ENCODE results near the gene HAPLN2. TPM values are rescaled to one million over a fixed set of nuclear protein-coding genes. Genes with fewer than 3 reads are reported as not detected.
A peak's percentile ranks its signal among the peaks of the same experiment; 100 is the strongest.

HAPLN2 gene
- total and polyA plus RNA-seq, 2 of the 8 experiments (the other 6 are each of a cell fraction or from before 2014, with no cell fraction given) = 0.19 to 0.51 TPM

GRCh38 chr1:156656806-156657740 is 37.9 kb downstream of the HAPLN2 start:
- Histone ChIP-seq H3K4me1 (replicated peaks in 1 of 4; ENCODE audit: control insufficient read depth in 3 of 4, insufficient read depth in 4 of 4, low read length in 3 of 4) (peaks cover 14 to 30% (median 23%) of the 10 kb centered on the region in 4 experiments), H2BK5ac (ENCODE audit: low read depth, low read length) (no peak overlapping the region; the same call in 1 of the 2 replicates), H3K4me3 (ENCODE audit: extremely low read depth in 1 of 4, insufficient read depth in 2 of 4, low read depth in 3 of 4, low read length in 4 of 4) (peak overlapping the region; percentile 32 to 58 (median 47)), H3K27me3 (replicated peaks in 1 of 4; ENCODE audit: control insufficient read depth in 3 of 4, extremely low read depth in 1 of 4, insufficient read depth in 3 of 4, low read length in 3 of 4) (peaks cover 2 to 49% (median 34%) of the 10 kb centered on the region in 4 experiments), H4K91ac (replicated peaks; ENCODE audit: insufficient read length, low read length) (no peak overlapping the region), H3K27ac (ENCODE audit: low read depth, low read length) (no peak overlapping the region), H3K36me3 (ENCODE audit: control insufficient read depth in 2 of 4, insufficient read depth in 4 of 4, low read length in 3 of 4) (no peaks in the 10 kb centered on the region), H2BK12ac (ENCODE audit: low read depth, low read length) (peak overlapping the region; percentile 62; the same call in 1 of the 2 replicates), H3K56ac (replicated peaks; ENCODE audit: insufficient read length, low read depth, low read length) (no peak overlapping the region), H4K8ac (ENCODE audit: extremely low read depth, insufficient read depth, low read length) (no peak overlapping the region), H3K14ac (ENCODE audit: insufficient read length) (no peak overlapping the region), H3K9me3 (ENCODE audit: insufficient read depth in 2 of 2, low read depth in 1 of 2, low read length in 1 of 2) (no peaks in the 10 kb centered on the region), H3K79me2 (ENCODE audit: control insufficient read depth in 1 of 2, insufficient read depth in 2 of 2, low read length in 2 of 2) (no peaks in the 10 kb centered on the region), H2AK5ac (ENCODE audit: low read depth, low read length) (no peak overlapping the region), H2AFZ (ENCODE audit: low read length) (peak overlapping the region; percentile 79), H3K23ac (ENCODE audit: insufficient read length) (no peak overlapping the region), H2BK15ac (ENCODE audit: low read length) (no peak overlapping the region), H3K4me2 (ENCODE audit: insufficient read depth in 1 of 2, low read depth in 2 of 2, low read length in 2 of 2) (peak overlapping the region; percentile 68 to 82), H2BK20ac (ENCODE audit: low read length) (no peak overlapping the region), H4K5ac (ENCODE audit: insufficient read length, low read depth, low read length) (no peak overlapping the region), H3K79me1 (ENCODE audit: low read depth, low read length) (no peaks in the 10 kb centered on the region), H4K20me1 (replicated peaks in 1 of 2; ENCODE audit: control insufficient read depth in 1 of 2, insufficient read depth in 2 of 2, low read length in 2 of 2) (no peaks in the 10 kb centered on the region), H3K9ac (replicated peaks in 1 of 4; ENCODE audit: extremely low read depth in 1 of 4, low read depth in 3 of 4, low read length in 3 of 4) (no peak overlapping the region), H2BK120ac (replicated peaks; ENCODE audit: low read depth, low read length) (no peak overlapping the region), H3K4ac (replicated peaks; ENCODE audit: insufficient read length, low read depth, low read length) (no peak overlapping the region), H3K23me2 (ENCODE audit: low read depth, low read length) (peaks cover 11% of the 10 kb centered on the region), H3K18ac (ENCODE audit: extremely low read depth, low read length) (peak overlapping the region; percentile 33; the same call in 1 of the 2 replicates)
- WGBS, 2 experiments (ENCODE audit: extremely low coverage in 1 of 2, insufficient coverage in 1 of 2, insufficient read length in 1 of 2, insufficient replicate concordance in 2 of 2, low coverage in 1 of 2, low lambda C conversion rate in 2 of 2, missing lambda C conversion rate in 1 of 2) = 8% methylated on average over 45 of the region's 54 CpGs; no CpG with 5 or more reads in 1 of the 2 experiments
- ChIA-PET CTCF (ENCODE audit: partially characterized antibody) (interaction anchor here (0.6 to 66.0 kb wide), 15 partner anchors 11 to 269 kb away, joined by 3 to 4284 read pairs (median 4); partner anchors contain the start of genes BCAN, CRABP2, HAPLN2 and ISG20L2), POLR2A (ENCODE audit: partially characterized antibody) (interaction anchor here (0.7 to 12.0 kb wide), 7 partner anchors 11 to 51 kb away, joined by 4 to 419 read pairs (median 8); partner anchors contain the start of gene NES)
- FAIRE-seq (no peak), DNase-seq (ENCODE audit: low read depth in 1 of 2, low spot score in 2 of 2) (peak in 1 of 2 experiments; percentile 97)
- TF ChIP-seq BCL11A (IDR thresholded peaks at IDR 0.05; ENCODE audit: low read depth in 2 of 2, low read length in 2 of 2) = no peak
- TF ChIP-seq CTCF (IDR thresholded peaks at IDR 0.05; ENCODE audit: control extremely low read depth in 1 of 3, insufficient read depth in 1 of 3, low read depth in 1 of 3, low read length in 3 of 3) = peak in 2 of 3 experiments; percentile 96 to 97; a peak in 3 of 4 replicates
- TF ChIP-seq NANOG (IDR thresholded peaks at IDR 0.05; ENCODE audit: insufficient read depth, low read depth, low read length, poor library complexity, severe bottlenecking) = no peak
- no peak for TF ChIP-seq SAP30 (IDR thresholded peaks at IDR 0.05; ENCODE audit: insufficient read depth, insufficient replicate concordance, low read length)
- peak; percentile 50 for TF ChIP-seq MAX (IDR thresholded peaks at IDR 0.05)
- TF ChIP-seq NRF1 (IDR thresholded peaks at IDR 0.05; ENCODE audit: low read depth, low read length) = no peak
- TF ChIP-seq ASH2L (IDR thresholded peaks at IDR 0.05; ENCODE audit: low read length) = peak; percentile 60

Data from H1 (cell line).